ENCODE measurements around the gene STARD13. TPM values are rescaled to one million over a fixed set of nuclear protein-coding genes. Genes with fewer than 3 reads are reported as not detected.

STARD13 gene
- total RNA-seq, 4 donors from 2014 or later: 31.1 to 63.4 (median 38.9) TPM

DNA sequence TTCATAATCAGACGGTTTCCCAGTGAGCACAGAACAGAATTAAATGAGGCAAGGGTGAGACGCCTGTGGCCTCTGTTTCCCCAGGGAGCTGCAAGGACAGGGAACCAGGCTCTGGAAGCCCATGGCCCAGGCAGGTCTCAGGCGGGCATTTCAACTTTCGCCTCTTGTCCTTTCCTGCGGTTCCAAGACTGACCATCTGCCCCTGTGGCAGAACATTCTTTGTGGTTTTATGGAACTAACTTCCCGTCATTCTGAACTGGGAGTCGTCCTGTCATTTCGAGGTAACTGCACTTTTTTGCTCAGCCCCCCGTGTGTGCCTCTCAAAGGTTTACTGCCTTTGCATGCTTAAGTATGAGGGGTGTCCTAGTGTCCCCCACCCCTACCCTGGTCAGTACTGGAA, 198.5 kb downstream of the STARD13 start:
- TF ChIP-seq, protein P1, sequence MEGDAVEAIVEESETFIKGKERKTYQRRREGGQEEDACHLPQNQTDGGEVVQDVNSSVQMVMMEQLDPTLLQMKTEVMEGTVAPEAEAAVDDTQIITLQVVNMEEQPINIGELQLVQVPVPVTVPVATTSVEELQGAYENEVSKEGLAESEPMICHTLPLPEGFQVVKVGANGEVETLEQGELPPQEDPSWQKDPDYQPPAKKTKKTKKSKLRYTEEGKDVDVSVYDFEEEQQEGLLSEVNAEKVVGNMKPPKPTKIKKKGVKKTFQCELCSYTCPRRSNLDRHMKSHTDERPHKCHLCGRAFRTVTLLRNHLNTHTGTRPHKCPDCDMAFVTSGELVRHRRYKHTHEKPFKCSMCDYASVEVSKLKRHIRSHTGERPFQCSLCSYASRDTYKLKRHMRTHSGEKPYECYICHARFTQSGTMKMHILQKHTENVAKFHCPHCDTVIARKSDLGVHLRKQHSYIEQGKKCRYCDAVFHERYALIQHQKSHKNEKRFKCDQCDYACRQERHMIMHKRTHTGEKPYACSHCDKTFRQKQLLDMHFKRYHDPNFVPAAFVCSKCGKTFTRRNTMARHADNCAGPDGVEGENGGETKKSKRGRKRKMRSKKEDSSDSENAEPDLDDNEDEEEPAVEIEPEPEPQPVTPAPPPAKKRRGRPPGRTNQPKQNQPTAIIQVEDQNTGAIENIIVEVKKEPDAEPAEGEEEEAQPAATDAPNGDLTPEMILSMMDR (IDR thresholded peaks at IDR 0.05): no peak
- ATAC-seq (ENCODE audit: low FRiP score) (no peak), DNase-seq (ENCODE audit: low spot score) (no peak)

DNA sequence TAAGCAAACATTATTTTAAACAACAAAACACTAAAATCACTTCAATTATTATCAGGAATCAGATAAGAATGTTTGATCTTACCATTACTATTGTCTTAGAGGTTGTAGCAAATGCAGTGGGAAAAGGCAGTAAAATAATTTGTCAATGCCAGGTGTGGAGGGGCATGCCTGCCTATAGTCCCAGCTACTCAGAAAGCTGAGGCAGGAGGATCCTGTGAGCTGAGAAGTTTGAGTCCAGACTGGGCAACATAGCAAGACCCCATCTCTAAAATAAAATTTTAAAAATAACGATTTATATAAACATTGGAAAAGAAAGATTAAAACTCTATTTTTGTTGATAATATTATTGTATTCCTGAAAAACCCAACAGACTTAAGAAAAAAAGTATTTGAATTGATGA, 202.5 kb downstream of the STARD13 start:
- TF ChIP-seq, protein P1 (IDR thresholded peaks at IDR 0.05): no peak
- DNase-seq (ENCODE audit: low spot score) (no peak), ATAC-seq (ENCODE audit: low FRiP score) (no peak)

DNA sequence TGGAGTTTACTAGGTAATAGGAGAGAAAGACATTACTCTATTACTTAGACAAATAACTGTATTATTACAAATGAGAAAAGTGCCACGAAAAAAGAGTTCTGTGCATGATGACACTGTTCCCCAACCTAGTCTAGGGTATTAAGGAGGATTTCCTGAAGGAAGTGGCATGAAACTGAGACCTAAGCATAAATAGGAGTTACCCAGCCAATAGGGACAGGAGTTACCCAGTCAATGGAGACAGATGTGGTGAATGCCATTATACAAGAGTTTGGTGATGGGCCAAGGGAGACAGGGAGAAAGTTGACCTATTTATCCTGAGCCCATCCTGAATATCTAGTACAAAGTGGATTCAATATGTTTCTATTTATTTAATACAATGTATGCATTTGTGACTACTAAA, 203.9 kb downstream of the STARD13 start:
- DNase-seq (ENCODE audit: low spot score) (no peak), ATAC-seq (ENCODE audit: low FRiP score) (no peak)
- TF ChIP-seq, protein P1 (IDR thresholded peaks at IDR 0.05): no peak

DNA sequence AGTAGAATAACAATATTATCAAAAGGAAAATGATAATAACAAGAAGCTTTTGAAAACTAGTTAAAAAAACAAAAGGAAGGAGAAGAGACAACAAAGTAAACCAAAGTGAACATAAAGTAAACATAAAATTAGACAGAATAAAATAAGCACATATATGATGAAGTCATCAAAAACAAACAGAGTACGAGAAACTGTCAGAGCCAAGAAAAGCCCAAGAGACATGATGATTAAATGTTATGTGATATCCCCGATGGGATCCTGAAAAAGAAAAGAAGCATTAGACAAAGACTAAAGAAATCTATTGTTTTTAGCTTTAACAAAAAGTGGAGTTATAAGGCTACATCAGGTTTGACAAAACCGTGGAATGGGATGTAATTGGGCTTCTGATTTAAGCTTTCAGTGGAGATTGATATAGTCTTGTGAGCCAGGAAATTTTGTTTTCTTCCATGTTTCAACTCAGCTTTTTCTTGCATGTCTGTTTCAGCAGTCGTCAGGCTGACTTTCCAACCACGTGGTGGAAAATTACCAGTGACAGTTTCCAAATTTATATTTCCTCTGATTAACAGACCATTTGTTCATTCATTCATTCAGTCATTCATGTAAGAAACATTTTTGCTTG, 204.5 kb downstream of the STARD13 start:
- ATAC-seq (ENCODE audit: low FRiP score) (no peak), DNase-seq (ENCODE audit: low spot score) (no peak)
- TF ChIP-seq, protein P1 (IDR thresholded peaks at IDR 0.05): no peak

DNA sequence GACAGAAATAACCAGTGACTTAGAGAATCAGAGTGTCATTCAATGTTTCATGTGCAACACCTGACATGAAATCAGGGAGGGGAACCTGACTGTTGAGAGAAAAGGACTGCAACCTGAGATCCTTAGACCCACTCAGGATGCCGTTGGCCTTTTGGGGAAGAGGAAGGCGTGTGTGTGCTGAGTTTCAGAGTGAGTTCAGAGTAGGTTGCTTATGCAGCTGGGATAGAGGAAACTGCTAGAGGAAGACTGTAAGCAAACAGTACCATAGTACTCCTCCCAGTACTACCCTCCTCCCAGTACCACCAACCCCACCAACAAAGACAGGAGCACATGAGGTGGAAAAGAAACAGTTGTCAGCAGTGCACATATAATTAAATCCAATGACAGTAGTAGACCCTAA, 205.6 kb downstream of the STARD13 start:
- TF ChIP-seq, protein P1 (IDR thresholded peaks at IDR 0.05): no peak
- ATAC-seq (ENCODE audit: low FRiP score): no peak
- no peak for DNase-seq (ENCODE audit: low spot score)

DNA sequence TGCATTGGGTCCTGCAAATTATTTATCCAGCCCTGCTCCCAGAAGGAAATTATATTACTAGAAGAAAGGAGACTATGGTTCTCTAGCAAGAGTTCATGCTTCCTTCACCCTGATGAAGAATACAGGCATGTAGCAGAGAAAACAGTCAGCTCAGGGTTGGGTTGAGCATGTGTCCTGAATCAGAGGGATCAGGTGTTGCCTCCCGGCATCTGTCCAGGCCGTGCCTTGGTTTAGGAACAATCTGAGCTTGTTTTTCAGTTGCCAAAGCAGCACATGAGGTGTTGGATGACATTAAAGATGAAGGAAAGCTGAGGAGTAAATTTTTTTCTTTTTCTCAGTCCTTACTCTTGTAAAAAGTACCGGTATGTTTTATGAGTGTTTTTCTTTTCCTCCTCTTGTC, 207.3 kb downstream of the STARD13 start:
- ATAC-seq (ENCODE audit: low FRiP score): no peak
- TF ChIP-seq, protein P1 (IDR thresholded peaks at IDR 0.05): no peak

More for the DNA sequence above, 207.3 kb downstream of the STARD13 start:
- DNase-seq (ENCODE audit: low spot score): no peak

Measured in omental fat pad (tissue), 4 donors.